Naive thymus-derived CD4-positive, alpha-beta T cell (primary cell): Measurements from ENCODE around the gene ST6GALNAC1. TPM values are rescaled to one million over a fixed set of nuclear protein-coding genes. Genes with fewer than 3 reads are reported as not detected.
"Not testable (repeated sequence)": the region's sequence is repeated elsewhere in the genome, so short reads cannot be mapped to it uniquely, and the experiment has no call there.

ENCODE experiments used
- ATAC-seq: fragments of 150-1000 bp; cut with Tn5 transposase; 2 replicates; pipeline ENCODE4 v1.10.0; 2021; ENCODE audit warnings: mild to moderate bottlenecking, moderate library complexity
- CTCF ChIA-PET: fragments of 350-600 bp; sonication (Branson Sonifier 250); formaldehyde crosslinking; loops from one replicate; lab custom pipeline; 2021; ENCODE audit warnings: antibody characterized with exemption; lab: Charles Lee
- POLR2A ChIA-PET: fragments of 350-600 bp; sonication (Branson Sonifier 250); formaldehyde crosslinking; loops from one replicate; lab custom pipeline; 2021; ENCODE audit warnings: antibody characterized with exemption, inconsistent platforms; lab: Charles Lee
- DNase-seq, 9 donors: peaks; one replicate each; pipeline versions ENCODE4 v3.0.0 to v3.0.0-alpha.2; 2020 to 2022; ENCODE audit warnings: mixed read lengths in 1 of 9
- H3K27ac ChIP-seq: one replicate; pipeline ENCODE4 v1.7.0; 2013; ENCODE audit warnings: mild to moderate bottlenecking, low read depth, low read length, moderate library complexity
- H3K27me3 ChIP-seq, 2 donors: one replicate each; pipeline ENCODE4 v1.7.0; 2013; ENCODE audit warnings: low read length in 2 of 2, mild to moderate bottlenecking in 2 of 2, moderate library complexity in 2 of 2; ENCODE audit not compliant: control insufficient read depth in 2 of 2, insufficient read depth in 2 of 2
- H3K36me3 ChIP-seq, 3 experiments: 1 replicate in 2 of 3; 2 replicates in 1 of 3; pipeline ENCODE4 v1.7.0; 2013; ENCODE audit warnings: low read length in 3 of 3, mild to moderate bottlenecking in 3 of 3, moderate library complexity in 1 of 3; ENCODE audit not compliant: insufficient read depth in 3 of 3, control insufficient read depth in 2 of 3
- H3K4me1 ChIP-seq, 2 donors: one replicate each; pipeline ENCODE4 v1.7.0; 2013; ENCODE audit warnings: low read length in 2 of 2, mild to moderate bottlenecking in 2 of 2, moderate library complexity in 1 of 2; ENCODE audit not compliant: control insufficient read depth in 2 of 2, insufficient read depth in 2 of 2
- H3K4me3 ChIP-seq: 2 replicates; pipeline ENCODE4 v1.7.0; 2013; ENCODE audit warnings: mild to moderate bottlenecking, low read length
- H3K9me3 ChIP-seq, 3 experiments: 1 replicate in 2 of 3; 2 replicates in 1 of 3; pipeline ENCODE4 v1.7.0; 2013; ENCODE audit warnings: low read length in 3 of 3; ENCODE audit not compliant: control insufficient read depth in 2 of 3
- H3K27ac Mint-ChIP-seq, 9 donors: one replicate each; pipeline ENCODE4 v1.8.0; 2020 to 2022; ENCODE audit warnings: mixed read lengths in 9 of 9, mild to moderate bottlenecking in 8 of 9, moderate library complexity in 5 of 9, inconsistent platforms in 2 of 9
- H3K27me3 Mint-ChIP-seq, 5 donors: one replicate each; pipeline ENCODE4 v1.8.0; 2021 to 2022; ENCODE audit warnings: mixed read lengths in 5 of 5, mild to moderate bottlenecking in 1 of 5
- H3K36me3 Mint-ChIP-seq, 5 donors: one replicate each; pipeline ENCODE4 v1.8.0; 2020 to 2022; ENCODE audit warnings: mixed read lengths in 5 of 5, mild to moderate bottlenecking in 3 of 5, inconsistent platforms in 1 of 5
- H3K4me1 Mint-ChIP-seq, 7 donors: one replicate each; pipeline ENCODE4 v1.8.0; 2020 to 2022; ENCODE audit warnings: mixed read lengths in 7 of 7, mild to moderate bottlenecking in 3 of 7, inconsistent platforms in 1 of 7
- H3K4me3 Mint-ChIP-seq, 10 donors: one replicate each; pipeline ENCODE4 v1.8.0; 2020 to 2022; ENCODE audit warnings: mild to moderate bottlenecking in 10 of 10, mixed read lengths in 10 of 10, moderate library complexity in 6 of 10, inconsistent platforms in 2 of 10
- H3K9me3 Mint-ChIP-seq, 11 donors: one replicate each; pipeline ENCODE4 v1.8.0; 2020 to 2022; ENCODE audit warnings: mixed read lengths in 11 of 11, mild to moderate bottlenecking in 4 of 11, inconsistent platforms in 1 of 11, moderate library complexity in 1 of 11
- intact Hi-C, 2 donors: fragments of 100-400 bp; cut with micrococcal nuclease; formaldehyde crosslinking; loops; one replicate each; pipeline ENCODE4 v1.15.1; 2023
- polyA plus RNA-seq, 2 donors: library from polyadenylated mRNA; unstranded; fragments of 300-500 nt; fragmentation: Illumina TruSeq; gene quantifications; one replicate each; pipeline ENCODE4 v1.2.3, GENCODE V29; 2021
- total RNA-seq, 6 experiments: library from RNA in 5 of 6; stranded (reverse) in 5 of 6; gene quantifications; 1 replicate in 5 of 6; 2 replicates in 1 of 6; pipeline ENCODE4 v1.2.3 and lab custom pipeline; 2021 to 2026

The ST6GALNAC1 gene
- total and polyA plus RNA-seq, 7 experiments from 2014 or later, result 1.4 to 20.7 (median 2.6) TPM

- peaks cover 0 to 10% (median 0%) of the 10 kb centered on the region in 5 donors for H3K27me3 Mint-ChIP-seq
- H3K4me3 ChIP-seq, H3K27me3 ChIP-seq, CTCF ChIA-PET, ATAC-seq, intact Hi-C loops, H3K4me1 ChIP-seq, H3K9me3 ChIP-seq, H3K27ac Mint-ChIP-seq, POLR2A ChIA-PET, H3K4me3 Mint-ChIP-seq, H3K36me3 ChIP-seq, H3K36me3 Mint-ChIP-seq, H3K27ac ChIP-seq, DNase-seq: not testable (repeated sequence)
- peaks cover 0 to 10% (median 0%) of the 10 kb centered on the region in 11 donors for H3K9me3 Mint-ChIP-seq
- peaks cover 5 to 13% (median 6%) of the 10 kb centered on the region in 7 donors for H3K4me1 Mint-ChIP-seq
Measured at GRCh38 chr17:76606685-76607084, 36.9 kb downstream of the ST6GALNAC1 start.

- DNase-seq (no peak), ATAC-seq (no peak)
- Histone ChIP-seq H3K27ac (no peak overlapping the region), H3K4me1 (peaks cover 0 to 17% of the 10 kb centered on the region in 2 donors), H3K36me3 (no peaks in the 10 kb centered on the region), H3K27me3 (no peaks in the 10 kb centered on the region), H3K9me3 (no peaks in the 10 kb centered on the region), H3K4me3 (no peak overlapping the region)
- H3K27me3 Mint-ChIP-seq, result peaks cover 0 to 17% (median 3%) of the 10 kb centered on the region in 5 donors
- H3K4me3 Mint-ChIP-seq, result peak overlapping the region in 7 of 10 donors; percentile 2 to 63 (median 54)
- CTCF ChIA-PET, result interaction anchor here (1.5 kb wide), 1 partner anchor 22 kb away, joined by 7 read pairs; no protein-coding TSS in a partner anchor
- POLR2A ChIA-PET, result no interaction called here
- intact Hi-C loops, result no loop called here
- peak overlapping the region in 3 of 9 donors; percentile 55 to 78 (median 73) for H3K27ac Mint-ChIP-seq
- peaks cover 0 to 10% (median 0%) of the 10 kb centered on the region in 11 donors for H3K9me3 Mint-ChIP-seq
- peaks cover 14 to 37% (median 19%) of the 10 kb centered on the region in 7 donors for H3K4me1 Mint-ChIP-seq
- H3K36me3 Mint-ChIP-seq, result peaks cover 0 to 7% (median 0%) of the 10 kb centered on the region in 5 donors
Measured at GRCh38 chr17:76601065-76601464, 42.5 kb downstream of the ST6GALNAC1 start.

- ChIA-PET POLR2A (no interaction called here), CTCF (no interaction called here)
- no peak for DNase-seq
- intact Hi-C loops, result no loop called here
- peak overlapping the region in 1 of 9 donors; percentile 30 for H3K27ac Mint-ChIP-seq
- H3K4me1 Mint-ChIP-seq, result peaks cover 14 to 37% (median 19%) of the 10 kb centered on the region in 7 donors
- no peaks in the 10 kb centered on the region for H3K27me3 ChIP-seq
- H3K4me3 ChIP-seq, result no peak overlapping the region
- H3K36me3 ChIP-seq, result no peaks in the 10 kb centered on the region
- peaks cover 0 to 23% (median 3%) of the 10 kb centered on the region in 5 donors for H3K27me3 Mint-ChIP-seq
- peaks cover 0 to 10% (median 0%) of the 10 kb centered on the region in 11 donors for H3K9me3 Mint-ChIP-seq
- no peak overlapping the region for H3K4me3 Mint-ChIP-seq
- H3K9me3 ChIP-seq, result no peaks in the 10 kb centered on the region
- H3K4me1 ChIP-seq, result peaks cover 0 to 17% of the 10 kb centered on the region in 2 donors
- H3K27ac ChIP-seq, result no peak overlapping the region
- ATAC-seq, result peak; percentile 36
- H3K36me3 Mint-ChIP-seq, result peaks cover 0 to 7% (median 0%) of the 10 kb centered on the region in 5 donors
Measured at GRCh38 chr17:76599694-76600460, 43.7 kb downstream of the ST6GALNAC1 start.

- Histone ChIP-seq H3K4me3 (no peak overlapping the region), H3K4me1 (peaks cover 0 to 17% of the 10 kb centered on the region in 2 donors), H3K9me3 (no peaks in the 10 kb centered on the region), H3K27me3 (no peaks in the 10 kb centered on the region), H3K36me3 (no peaks in the 10 kb centered on the region), H3K27ac (no peak overlapping the region)
- Mint-ChIP-seq H3K4me3 (no peak overlapping the region), H3K4me1 (peaks cover 14 to 35% (median 19%) of the 10 kb centered on the region in 7 donors), H3K27ac (no peak overlapping the region), H3K9me3 (peaks cover 0 to 8% (median 0%) of the 10 kb centered on the region in 11 donors), H3K36me3 (peaks cover 0 to 5% (median 0%) of the 10 kb centered on the region in 5 donors), H3K27me3 (peaks cover 0 to 29% (median 3%) of the 10 kb centered on the region in 5 donors)
- ChIA-PET POLR2A (no interaction called here), CTCF (interaction anchor here (0.6 to 1.2 kb wide), 2 partner anchors 26 to 420 kb away, joined by 3 read pairs; no protein-coding TSS in a partner anchor)
- ATAC-seq, result peak; percentile 83
- no peak for DNase-seq
- intact Hi-C loops, result no loop called here
Measured at GRCh38 chr17:76598004-76598439, 45.5 kb downstream of the ST6GALNAC1 start.

- ChIA-PET CTCF (interaction anchor here (1.2 kb wide), 1 partner anchor 26 kb away, joined by 3 read pairs; no protein-coding TSS in a partner anchor), POLR2A (no interaction called here)
- no peaks in the 10 kb centered on the region for H3K36me3 ChIP-seq
- peaks cover 0 to 17% of the 10 kb centered on the region in 2 donors for H3K4me1 ChIP-seq
- Mint-ChIP-seq H3K27ac (no peak overlapping the region), H3K36me3 (peaks cover 0 to 2% (median 0%) of the 10 kb centered on the region in 5 donors), H3K27me3 (peaks cover 0 to 25% (median 3%) of the 10 kb centered on the region in 5 donors), H3K4me3 (no peak overlapping the region), H3K9me3 (peaks cover 0 to 2% (median 0%) of the 10 kb centered on the region in 11 donors), H3K4me1 (peaks cover 14 to 30% (median 19%) of the 10 kb centered on the region in 7 donors)
- H3K4me3 ChIP-seq, result no peak overlapping the region
- no peaks in the 10 kb centered on the region for H3K9me3 ChIP-seq
- peak; percentile 65 for ATAC-seq
- no peak overlapping the region for H3K27ac ChIP-seq
- intact Hi-C loops, result no loop called here
- DNase-seq, result no peak
- no peaks in the 10 kb centered on the region for H3K27me3 ChIP-seq
Measured at GRCh38 chr17:76597156-76598003, 46.2 kb downstream of the ST6GALNAC1 start.

- POLR2A ChIA-PET, result no interaction called here
- CTCF ChIA-PET, result no interaction called here
Measured at GRCh38 chr17:76594690-76595089, 48.9 kb downstream of the ST6GALNAC1 start.

More at GRCh38 chr17:76594690-76595089, 48.9 kb downstream of the ST6GALNAC1 start:
- DNase-seq (no peak), ATAC-seq (no peak)
- no peaks in the 10 kb centered on the region for H3K36me3 ChIP-seq
- H3K4me3 ChIP-seq, result no peak overlapping the region
- no peaks in the 10 kb centered on the region for H3K9me3 ChIP-seq
- Mint-ChIP-seq H3K4me1 (peaks cover 0 to 8% (median 0%) of the 10 kb centered on the region in 7 donors), H3K36me3 (peaks cover 0 to under 1% (median 0%) of the 10 kb centered on the region in 5 donors), H3K27ac (no peak overlapping the region), H3K9me3 (peaks cover 0 to under 1% (median 0%) of the 10 kb centered on the region in 11 donors), H3K4me3 (no peak overlapping the region), H3K27me3 (peaks cover 6 to 37% (median 6%) of the 10 kb centered on the region in 5 donors)
- no peaks in the 10 kb centered on the region for H3K4me1 ChIP-seq
- H3K27me3 ChIP-seq, result no peaks in the 10 kb centered on the region
- intact Hi-C loops, result no loop called here
- no peak overlapping the region for H3K27ac ChIP-seq
